HG03520 (cell line): ENCODE data around the gene ITIH4.

Experiments used
- ATAC-seq: cut with Tn5 transposase; IDR thresholded peaks from one replicate; pipeline ENCODE4 v1.9.1; 2021; ENCODE audit warnings: mild to moderate bottlenecking, moderate library complexity; ENCODE audit not compliant: unreplicated experiment

Gene ITIH4

DNA sequence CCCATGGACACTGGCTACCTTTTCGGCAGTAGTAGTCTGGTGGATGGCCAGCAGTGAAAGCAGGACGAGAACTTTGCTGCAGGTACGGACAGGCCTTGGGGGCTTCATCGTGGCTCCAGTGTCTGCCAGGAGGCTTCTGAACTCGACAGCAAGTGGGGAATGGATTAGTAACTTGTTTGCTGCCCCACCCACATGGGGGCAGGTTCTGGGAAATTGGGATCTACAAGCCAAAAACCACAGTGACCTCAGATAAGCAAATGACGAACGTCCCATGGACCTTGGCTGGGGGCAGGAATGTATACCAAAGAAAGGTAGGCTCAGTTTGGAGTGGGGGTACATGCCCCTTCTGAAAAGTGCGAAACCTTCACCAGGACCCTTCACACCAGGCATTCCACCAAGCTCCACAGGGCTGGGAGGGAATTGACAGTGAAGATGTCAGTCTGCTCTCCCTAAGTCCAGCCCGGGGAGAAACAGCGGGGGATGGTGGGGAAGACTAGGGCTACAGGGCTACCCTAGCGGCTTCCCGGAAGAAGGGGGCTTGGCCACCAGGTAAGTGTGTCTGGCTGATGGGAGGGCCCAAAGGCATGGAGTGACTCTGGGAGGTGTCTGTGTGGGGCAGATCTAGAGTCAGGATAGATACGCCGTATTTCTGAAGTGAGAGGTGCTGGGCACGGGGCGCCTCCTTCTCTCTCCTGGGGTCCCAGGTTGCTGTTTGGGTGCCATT, at the start of gene ITIH4:
Gene ITIH4, minus strand, starts transcription at position 138 of the 724 bp plus-strand sequence. Its CDS starts 30 bp downstream, at position 108.
- no peak for ATAC-seq

DNA sequence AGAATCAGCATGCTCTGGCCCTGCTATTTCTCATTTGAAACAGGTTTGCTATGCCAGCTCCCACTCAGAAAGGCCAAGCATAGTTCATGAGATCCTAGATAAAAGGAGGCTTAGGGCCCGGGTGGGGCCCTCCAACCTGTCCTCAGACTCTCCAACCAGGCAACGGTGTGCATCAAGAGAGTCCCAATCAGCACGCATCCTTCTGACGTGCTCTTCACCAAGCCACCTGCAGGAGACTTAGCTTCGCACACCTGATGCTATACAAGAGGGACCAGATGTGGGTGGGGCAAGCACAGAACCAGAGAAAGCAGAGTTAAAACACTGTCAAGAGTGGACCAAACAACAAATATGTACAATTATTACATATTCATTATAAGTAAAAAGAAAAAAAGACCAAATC, 49.6 kb upstream of the ITIH4 start:
- ATAC-seq = no peak

DNA sequence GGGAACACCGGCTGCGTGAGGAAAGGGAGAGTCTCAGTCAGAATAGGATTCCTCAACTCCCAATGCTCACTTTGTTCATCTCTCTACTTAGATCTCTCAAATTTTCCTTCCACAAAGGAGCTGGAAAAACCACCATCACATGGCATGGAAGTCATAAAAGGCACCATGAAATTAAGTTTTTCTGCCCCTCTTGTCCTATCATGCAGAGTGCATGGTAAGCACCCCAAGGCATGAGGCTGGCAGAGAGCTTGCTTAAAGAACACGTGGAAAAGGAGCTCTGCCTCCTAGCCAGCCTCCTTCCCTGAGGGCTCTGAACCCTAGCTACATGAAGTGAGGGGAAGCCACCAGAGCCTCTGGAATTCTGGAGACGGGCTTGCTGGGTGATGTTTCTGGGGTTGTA, 49.1 kb upstream of the ITIH4 start:
- ATAC-seq = no peak

DNA sequence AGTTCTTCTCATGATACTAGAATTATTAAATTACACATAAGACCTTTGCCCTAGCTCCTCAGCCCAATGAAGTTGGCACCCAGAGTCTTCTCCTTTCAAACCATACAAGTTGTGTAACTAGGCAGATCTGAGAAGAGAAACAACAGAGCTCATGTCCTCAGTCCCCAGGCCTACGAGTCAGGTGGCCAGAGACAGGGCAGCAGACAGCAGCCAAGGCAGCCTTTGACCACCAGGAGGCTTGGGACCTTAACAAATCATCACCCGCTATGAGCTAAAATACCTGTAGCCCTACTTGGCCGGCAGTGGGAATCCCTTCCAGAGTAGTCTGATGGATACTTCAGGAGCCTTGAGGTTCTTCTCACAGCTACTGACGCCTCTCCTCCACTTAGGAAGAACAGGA, 48.6 kb upstream of the ITIH4 start:
- ATAC-seq = no peak

DNA sequence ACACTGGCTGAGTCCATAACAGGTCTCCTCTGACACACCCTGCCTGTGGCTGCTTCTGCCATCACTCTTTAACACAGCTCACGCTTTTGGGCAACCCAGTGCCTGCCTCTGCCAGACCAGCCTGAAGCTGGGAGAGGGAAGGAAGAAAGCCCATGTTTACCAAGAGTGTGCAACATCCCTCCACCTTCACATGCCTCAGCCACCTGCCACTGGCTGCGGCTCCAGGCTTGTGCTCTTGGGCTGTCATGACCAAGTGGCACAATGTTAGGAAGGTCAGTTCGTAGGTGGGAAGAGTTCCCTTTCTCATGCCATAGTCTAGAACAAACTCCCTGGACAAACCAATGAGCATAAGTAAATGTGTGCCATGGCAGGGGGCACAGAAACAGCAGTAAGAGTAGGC, 46.6 kb upstream of the ITIH4 start:
- no peak for ATAC-seq

DNA sequence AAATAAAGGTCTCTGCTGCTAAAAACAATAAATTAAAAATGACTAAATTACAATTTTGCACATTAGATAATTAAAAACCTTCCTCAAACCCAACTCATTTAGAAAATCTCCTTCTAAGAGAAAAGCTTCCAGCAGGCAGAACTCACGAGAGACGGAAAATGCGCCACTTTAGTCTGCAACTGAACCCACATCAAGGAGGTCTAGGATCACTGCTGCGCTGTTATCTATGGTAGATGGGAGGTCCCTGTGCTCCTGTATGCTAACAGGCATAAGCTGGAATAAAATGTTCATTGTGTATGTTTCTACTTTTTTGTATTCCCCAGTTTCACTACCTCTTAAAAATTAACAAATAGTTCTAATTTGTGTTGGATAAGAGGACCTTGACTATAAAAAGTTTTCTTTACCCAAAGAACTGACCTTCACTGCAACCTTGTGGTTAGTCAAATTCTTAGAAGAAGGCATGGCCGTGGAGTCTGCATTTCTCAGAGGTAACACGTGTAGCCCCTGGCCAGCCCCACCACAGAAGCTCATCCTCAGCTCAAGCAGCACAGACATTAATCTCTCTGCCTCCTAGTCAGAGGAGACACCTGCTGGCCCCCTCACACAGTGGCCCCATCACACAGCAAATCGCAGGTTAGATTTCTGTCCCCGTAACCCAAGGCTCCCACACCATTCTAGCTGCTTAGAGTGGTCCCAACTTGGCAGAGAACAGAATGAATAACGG, 44.6 kb upstream of the ITIH4 start:
- no peak for ATAC-seq

DNA sequence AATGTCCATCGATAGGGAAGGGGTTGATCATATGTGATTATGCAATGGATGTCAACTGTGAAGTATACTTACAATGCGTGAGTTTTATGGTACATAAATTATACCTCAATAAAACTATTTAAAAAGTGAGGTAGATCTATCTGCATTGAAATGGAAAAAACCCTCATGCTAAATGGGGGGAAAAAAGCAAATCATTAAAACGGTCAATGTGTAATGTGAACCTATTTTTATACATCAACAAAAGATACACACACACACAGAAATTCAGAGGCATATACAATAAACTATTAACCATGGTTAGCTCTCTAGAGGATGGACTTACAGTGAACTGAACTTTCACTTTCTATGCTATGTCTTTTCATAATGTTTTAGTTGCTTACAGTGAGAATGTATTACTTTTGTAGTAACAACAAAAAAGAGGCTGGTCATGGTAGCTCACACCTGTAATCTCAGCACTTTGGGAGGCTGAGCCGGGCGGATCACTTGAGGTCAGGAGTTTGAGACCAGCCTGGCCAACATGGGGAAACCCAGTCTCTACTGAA, 43.8 kb upstream of the ITIH4 start:
- ATAC-seq = no peak

DNA sequence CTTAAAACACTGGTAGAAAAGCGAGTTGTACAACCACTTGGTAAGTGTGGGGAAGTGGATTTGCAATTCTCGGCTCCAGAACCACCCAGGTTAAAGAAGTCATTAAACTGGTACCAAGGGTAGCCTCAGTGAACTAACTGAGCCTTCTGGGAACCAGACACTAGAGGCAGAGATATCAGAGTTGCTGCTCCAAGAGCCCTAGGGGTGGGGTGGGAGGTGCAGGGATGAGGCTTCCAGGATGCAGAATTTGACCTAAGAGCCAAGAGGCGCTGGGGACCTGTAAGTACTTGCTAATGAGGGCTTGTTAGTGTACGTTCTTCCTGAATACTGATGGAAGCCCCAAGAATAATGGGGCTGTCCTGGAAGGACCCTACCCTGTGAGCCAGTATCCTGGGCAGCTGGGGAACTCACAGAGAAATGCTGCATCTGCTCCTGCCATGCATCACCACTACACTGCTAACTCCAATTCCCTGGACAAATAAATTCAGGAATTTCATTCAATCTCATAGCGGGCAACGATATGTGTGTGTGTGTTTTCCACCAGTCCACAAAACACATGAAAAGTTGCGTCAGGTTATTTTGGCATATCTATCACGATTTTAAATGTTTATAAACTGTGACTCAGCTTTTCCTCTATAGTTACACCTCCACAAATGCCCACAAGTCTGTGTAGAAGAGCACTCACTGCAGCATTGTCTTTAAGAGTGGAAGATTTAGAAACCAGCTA, 43.1 kb upstream of the ITIH4 start:
- no peak for ATAC-seq

DNA sequence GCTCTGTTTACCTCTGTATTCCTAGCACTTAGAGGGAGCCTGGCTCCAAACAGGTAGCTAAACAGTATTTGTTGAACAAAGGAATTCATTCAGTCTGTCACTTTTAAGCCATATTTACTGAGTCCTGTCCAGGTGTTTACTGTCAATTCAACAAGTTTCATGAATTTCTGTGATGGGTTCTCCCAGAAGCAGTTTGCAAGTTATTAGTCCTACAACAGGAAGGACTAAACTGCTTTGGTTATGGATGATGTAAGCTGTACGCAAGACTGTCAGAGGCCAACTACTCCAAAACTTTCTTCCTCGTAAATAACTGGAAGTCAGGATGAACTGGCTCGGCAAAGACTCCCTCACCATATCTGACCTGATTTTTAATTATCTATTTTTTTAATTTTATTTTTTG, 41.8 kb upstream of the ITIH4 start:
- no peak for ATAC-seq

DNA sequence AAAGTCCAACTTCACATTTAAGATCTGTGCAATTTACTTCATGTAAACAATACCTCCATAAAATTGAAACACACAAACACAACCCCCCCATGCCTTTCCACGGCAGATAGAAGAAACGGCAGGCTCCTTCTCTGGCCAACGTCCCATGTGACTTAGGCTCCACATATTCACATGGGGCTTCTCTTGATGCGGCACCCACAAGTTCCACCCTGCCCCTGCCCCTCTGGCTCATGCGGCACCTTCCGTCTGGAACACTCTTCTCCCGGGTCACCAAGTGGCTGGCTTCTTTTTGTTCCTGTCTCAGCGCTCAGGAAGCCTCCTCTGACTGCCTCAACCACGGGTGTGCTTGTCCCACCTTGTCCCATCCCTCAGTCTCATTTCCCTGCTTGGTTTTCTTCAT, 41.3 kb upstream of the ITIH4 start:
- ATAC-seq = no peak

DNA sequence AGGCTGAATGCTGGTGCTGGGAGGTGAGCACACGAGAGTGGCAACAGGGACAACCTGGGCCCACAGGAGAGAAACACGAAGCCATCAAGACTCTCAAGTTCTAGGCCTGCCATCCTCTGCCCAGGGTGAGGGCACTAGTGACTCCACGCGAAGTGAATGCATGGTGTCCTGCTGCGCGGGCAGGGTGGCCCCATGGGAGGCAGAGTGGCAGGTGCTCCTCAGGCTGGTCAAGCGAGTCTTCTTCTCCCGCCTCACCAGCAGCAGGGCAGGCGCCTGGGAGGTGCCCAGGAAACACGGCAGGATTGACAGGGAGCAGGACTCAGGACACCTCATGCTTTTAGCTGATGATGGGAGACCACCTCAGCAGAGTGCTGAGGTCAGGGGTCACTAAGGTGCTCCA, 40.0 kb upstream of the ITIH4 start:
- ATAC-seq = no peak

DNA sequence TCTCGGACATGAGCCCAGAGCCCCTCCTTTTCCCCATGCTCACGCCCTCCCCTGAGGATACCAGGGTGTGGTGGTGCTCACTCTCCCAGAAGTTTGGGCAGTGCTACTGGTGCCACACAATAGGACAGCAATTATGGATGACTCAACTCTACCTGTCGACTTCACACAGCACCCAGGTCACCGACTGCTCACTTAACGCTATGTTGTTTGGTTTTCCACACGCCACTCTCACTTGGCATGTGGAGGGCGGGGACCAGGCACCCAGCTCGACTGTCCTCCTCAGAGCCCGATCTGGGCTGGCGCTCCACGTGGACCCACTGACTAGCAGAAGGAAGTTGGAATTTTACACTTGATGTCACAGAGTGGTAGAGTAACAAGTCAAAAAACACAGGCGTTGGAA, 36.0 kb upstream of the ITIH4 start:
- ATAC-seq = no peak

DNA sequence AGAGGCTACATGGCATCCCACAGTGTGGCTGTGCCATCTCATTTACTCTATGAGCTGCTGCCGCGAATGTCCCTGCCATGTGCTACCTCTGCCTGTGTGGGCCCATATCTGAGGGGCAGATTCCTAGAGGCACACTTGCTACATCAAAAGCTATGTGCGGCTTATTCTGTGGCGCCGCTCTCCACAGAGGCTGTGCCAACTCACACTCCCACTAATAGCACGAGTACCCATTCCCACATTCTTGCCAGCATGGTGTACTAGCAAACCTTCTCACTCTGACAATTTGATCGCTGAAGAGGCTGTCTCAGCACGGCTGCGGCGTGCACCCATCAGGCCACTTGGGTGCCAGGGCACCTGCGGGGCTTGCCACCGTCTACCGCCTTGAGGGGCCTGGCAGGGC, 35.5 kb upstream of the ITIH4 start:
- no peak for ATAC-seq

DNA sequence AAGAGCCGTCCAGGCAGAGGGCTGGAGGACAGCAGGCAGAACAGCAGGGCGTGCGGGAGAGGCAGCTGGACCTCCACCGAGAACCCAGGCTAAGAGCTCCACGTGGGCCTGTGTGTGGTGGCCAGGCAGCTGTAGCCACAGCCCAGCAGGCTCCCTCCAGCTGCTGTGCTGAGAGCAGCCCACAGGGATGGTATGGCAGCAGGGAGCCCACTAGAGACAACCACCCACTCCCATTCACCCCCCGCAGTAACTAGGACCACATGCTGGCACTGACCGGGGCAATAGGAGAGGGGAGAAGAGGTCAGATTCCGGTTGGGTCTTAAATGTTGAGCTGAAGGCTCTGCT, 29.9 kb upstream of the ITIH4 start:
- ATAC-seq = no peak

DNA sequence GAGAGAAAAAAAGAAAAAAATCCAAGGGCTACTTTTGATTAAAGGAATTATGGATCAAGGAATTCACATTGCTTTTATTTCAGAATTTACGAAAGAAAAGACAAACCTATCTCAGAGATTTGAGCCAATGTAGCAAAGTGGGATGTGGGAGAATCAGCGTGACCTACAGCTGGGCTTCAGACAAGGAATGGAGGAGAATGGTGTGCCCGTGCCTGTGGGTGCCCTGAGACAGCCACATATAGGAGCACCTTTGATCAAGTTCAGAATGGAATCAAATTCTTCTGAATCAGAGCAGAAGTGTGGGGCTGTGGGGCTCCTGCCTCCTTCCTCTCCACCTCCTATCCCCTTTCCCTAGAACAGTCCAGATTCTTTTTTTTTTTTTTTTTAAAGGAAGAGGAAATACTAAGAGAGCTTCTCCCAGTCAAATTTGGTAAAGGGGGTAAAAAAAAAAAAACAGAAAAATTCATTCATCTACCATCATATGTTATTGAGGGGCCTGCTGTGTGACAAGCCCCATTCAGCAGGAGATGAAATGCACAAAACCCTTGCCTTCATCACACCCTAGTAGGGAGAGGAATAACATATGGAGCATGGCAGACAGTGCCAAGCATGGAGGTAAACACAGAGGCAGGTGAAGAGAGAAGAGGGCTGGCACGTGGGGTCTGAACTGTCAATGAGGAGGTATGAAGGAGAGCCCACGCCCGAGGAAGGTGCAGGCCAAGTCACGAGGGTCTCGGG, 29.4 kb upstream of the ITIH4 start:
- ATAC-seq = no peak

DNA sequence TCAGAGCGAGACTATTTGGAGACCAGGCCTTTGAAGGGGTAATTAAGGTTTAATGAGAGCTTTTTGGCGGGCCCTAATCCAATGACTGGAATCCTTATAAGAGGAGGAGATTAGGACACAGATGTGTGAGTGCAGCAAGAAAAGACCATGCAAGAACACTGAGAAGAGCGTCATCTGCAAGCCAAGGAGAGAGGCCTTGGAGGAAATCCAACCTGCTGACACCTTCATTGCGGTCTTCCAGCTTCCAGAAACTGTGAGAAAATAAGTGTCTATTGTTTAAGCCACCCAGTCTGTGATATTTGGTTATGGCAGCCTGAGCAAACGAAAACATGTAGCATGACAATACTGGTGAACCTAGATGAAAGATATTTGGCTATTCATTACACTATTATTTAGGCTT, 27.4 kb upstream of the ITIH4 start:
- no peak for ATAC-seq

DNA sequence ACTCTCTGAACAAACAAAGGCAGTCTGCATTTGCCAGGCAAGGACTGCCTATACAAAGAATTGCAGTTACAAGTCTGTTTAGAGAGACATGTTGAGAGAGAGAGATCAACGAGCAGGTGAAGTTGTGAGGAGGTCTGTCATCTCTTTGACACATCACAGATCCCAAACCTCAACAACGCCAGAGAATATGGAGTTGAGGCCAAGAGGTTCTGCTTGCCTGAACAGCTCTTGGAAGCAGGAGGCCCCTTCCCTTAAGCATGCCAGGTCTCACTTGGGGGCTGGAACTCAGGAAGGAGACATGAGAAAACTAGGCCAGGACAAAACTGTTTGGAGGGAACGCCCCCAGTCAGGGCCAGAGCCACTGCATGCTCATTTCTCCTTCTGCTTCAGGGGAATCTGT, 26.7 kb upstream of the ITIH4 start:
- no peak for ATAC-seq

DNA sequence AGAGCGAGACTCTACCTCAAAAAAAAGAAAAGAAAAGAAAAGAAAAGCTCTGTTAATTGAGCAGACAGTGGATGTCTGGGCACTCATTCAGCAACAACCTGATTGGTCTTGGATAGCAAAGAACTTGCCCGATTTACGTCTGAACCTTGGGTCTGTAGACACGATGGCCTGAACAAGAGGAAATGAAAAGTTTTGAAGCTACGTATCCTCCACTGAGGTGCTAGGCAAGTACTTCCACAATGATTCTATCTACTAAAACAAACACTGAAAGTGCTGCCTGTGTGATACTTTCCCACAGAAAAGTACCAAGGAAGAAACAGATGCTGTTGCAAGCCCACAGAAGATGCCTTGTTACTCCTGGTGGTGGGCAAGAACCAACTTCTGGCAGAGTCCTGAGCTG, 26.2 kb upstream of the ITIH4 start:
- ATAC-seq = no peak

DNA sequence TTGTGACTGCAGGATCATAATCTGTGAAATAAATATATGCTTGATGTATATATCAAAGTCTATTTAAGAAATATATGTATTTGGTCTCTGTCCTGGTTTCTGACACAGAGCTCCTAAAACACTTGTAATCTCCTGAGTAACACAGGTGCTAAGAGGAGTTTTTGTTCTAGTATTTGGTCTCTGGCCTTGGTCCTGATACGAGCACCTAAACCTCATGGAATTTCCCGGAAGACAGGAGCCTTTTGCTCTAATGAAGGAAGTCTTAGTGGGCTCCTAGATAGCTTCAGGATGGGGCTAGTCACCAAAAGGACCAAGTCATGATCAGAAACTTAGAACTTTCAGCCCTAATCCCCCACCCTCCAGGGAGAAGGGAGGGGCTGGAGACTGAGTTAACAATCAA, 23.5 kb upstream of the ITIH4 start:
- ATAC-seq = no peak

DNA sequence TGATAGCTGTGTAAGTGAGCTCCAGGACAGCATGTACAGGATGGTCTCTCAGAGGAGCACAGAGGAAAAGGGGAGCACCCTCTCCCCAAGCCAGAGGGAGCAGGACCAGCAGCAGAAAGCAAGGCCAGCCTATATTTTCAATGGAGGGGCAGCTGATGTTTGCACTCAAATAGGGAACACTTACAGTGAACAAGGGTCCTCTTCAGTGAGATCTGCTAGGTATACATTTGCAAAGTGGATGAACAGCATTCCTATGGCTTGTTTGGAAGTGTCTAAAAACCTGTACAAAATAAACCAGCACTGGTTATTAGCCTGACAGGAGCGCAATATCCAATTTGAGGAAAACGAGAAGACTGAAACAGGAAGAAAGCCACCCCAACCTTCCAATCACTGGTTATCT, 21.9 kb upstream of the ITIH4 start:
- ATAC-seq = no peak

DNA sequence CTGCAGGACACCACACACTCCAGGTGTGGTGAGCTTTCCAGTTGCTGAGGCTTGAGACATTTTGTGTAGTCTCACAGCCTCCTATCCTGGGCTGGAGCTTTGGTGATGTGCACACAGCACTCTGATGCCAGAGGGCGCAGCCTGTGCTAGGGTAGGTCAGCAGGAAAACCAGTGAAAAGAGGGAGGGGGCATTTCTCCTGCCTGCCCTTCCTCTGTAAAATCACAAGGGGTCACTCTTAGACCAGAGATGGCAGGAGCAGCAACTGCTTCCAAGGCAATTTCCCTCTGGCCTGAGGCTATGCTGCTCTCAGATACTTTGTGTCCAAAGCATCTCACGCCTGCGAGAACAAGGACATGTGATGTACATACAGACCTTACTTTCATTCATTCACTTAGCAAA, 20.9 kb upstream of the ITIH4 start:
- no peak for ATAC-seq
